Esophagus squamous epithelium (tissue), 5 donors: ENCODE results near the gene SLC16A7. TPM values are rescaled to one million over a fixed set of nuclear protein-coding genes. Genes with fewer than 3 reads are reported as not detected.

Source experiments
- DNase-seq: peaks from one replicate; lab custom pipeline; 2025; lab: John Stamatoyannopoulos, UW
- H3K27ac ChIP-seq, 4 donors: fragments of 200-600 bp; sonication (generic); one replicate each; pipeline ENCODE4 v1.5.1; 2016 to 2019; ENCODE audit warnings: mild to moderate bottlenecking in 1 of 4
- H3K27me3 ChIP-seq, 4 donors: fragments of 200-600 bp; sonication (generic); 1 replicate in 3 of 4; 2 replicates in 1 of 4; pipeline versions ENCODE4 v1.5.1 to v1.6.0; 2017 to 2021; ENCODE audit warnings: antibody characterized with exemption in 1 of 4
- H3K36me3 ChIP-seq, 3 donors: fragments of 200-600 bp; sonication (generic); one replicate each; pipeline ENCODE4 v1.5.1; 2016 to 2019
- H3K4me1 ChIP-seq, 3 donors: fragments of 200-600 bp; sonication (generic); one replicate each; pipeline ENCODE4 v1.5.1; 2017 to 2019
- H3K4me3 ChIP-seq, 4 donors: fragments of 200-600 bp; sonication (generic); 1 replicate in 3 of 4; 2 replicates in 1 of 4; pipeline ENCODE4 v1.5.1; 2016 to 2019; ENCODE audit warnings: mild to moderate bottlenecking in 2 of 4, moderate library complexity in 1 of 4
- H3K9me3 ChIP-seq, 3 donors: fragments of 200-600 bp; sonication (generic); one replicate each; pipeline ENCODE4 v1.5.1; 2016 to 2019
- CTCF ChIP-seq, 6 experiments: fragments of 450-650 bp in 4 of 6; fragments of 200-600 bp in 2 of 6; sonication (generic) in 2 of 6; IDR thresholded peaks; one replicate each; pipeline ENCODE4 v1.5.1; 2016 to 2019; ENCODE audit warnings: antibody characterized with exemption in 6 of 6, mild to moderate bottlenecking in 4 of 6, moderate library complexity in 4 of 6
- POLR2A ChIP-seq, 4 donors: fragments of 450-650 bp; IDR thresholded peaks; one replicate each; pipeline ENCODE4 v1.6.1; 2017; ENCODE audit warnings: antibody characterized with exemption in 4 of 4, mild to moderate bottlenecking in 4 of 4, moderate library complexity in 3 of 4
- WGBS, 2 donors: methylation state at CpG; one replicate each; pipeline ENCODE4 v1.1.5; 2018; 5-methylcytosine and 5-hydroxymethylcytosine counted together
- intact Hi-C: fragments of 100-400 bp; cut with DNase I; formaldehyde crosslinking; loops from one replicate; pipeline ENCODE4 v1.15.0; 2022
- total RNA-seq, 4 donors: library from RNA; depleted of rRNA; stranded (reverse); fragments of >200 nt; gene quantifications; one replicate each; pipeline ENCODE4 v1.1.0, GENCODE V29; 2016
- donor health status: DM: yes; HTN: yes; CAD: no.

Gene SLC16A7
- total RNA-seq, 4 donors from 2014 or later, result 55.3 to 82.1 (median 72.9) TPM

GRCh38 chr12:59620326-59620725 is 24.5 kb downstream of the SLC16A7 start:
- Histone ChIP-seq H3K27ac (no peak overlapping the region), H3K4me3 (peak overlapping the region in 1 of 4 donors; percentile 7), H3K4me1 (peaks cover 0 to 25% (median 0%) of the 10 kb centered on the region in 3 donors), H3K27me3 (no peaks in the 10 kb centered on the region), H3K9me3 (no peaks in the 10 kb centered on the region), H3K36me3 (no peaks in the 10 kb centered on the region)
- TF ChIP-seq POLR2A (IDR thresholded peaks at IDR 0.05), result no peak
- no peak for TF ChIP-seq CTCF (IDR thresholded peaks at IDR 0.05)
- no peak for DNase-seq
- intact Hi-C loops, result no loop called here
- 56 to 68% methylated on average over 3 of the region's 3 CpGs for WGBS, 2 donors

- H3K27ac ChIP-seq, result no peak overlapping the region
- no peak for DNase-seq
- H3K36me3 ChIP-seq, result no peaks in the 10 kb centered on the region
- H3K4me1 ChIP-seq, result peaks cover 0 to 38% (median 0%) of the 10 kb centered on the region in 3 donors
- H3K27me3 ChIP-seq, result no peaks in the 10 kb centered on the region
- intact Hi-C loops, result no loop called here
- no peaks in the 10 kb centered on the region for H3K9me3 ChIP-seq
- no peak for TF ChIP-seq POLR2A (IDR thresholded peaks at IDR 0.05)
- no peak for TF ChIP-seq CTCF (IDR thresholded peaks at IDR 0.05)
- 82 to 93% methylated on average over 1 of the region's 1 CpG for WGBS, 2 donors
- no peak overlapping the region for H3K4me3 ChIP-seq
Observed at GRCh38 chr12:59624732-59625460, 29.1 kb downstream of the SLC16A7 start.

- DNase-seq, result no peak
- intact Hi-C loops, result no loop called here
- WGBS, 2 donors, result 26 to 33% methylated on average over 1 of the region's 1 CpG
- Histone ChIP-seq H3K9me3 (no peaks in the 10 kb centered on the region), H3K27me3 (no peaks in the 10 kb centered on the region), H3K36me3 (no peaks in the 10 kb centered on the region), H3K4me3 (no peak overlapping the region), H3K27ac (no peak overlapping the region), H3K4me1 (peaks cover 0 to 23% (median 0%) of the 10 kb centered on the region in 3 donors)
- TF ChIP-seq POLR2A (IDR thresholded peaks at IDR 0.05) (no peak), CTCF (IDR thresholded peaks at IDR 0.05) (no peak)
Observed at GRCh38 chr12:59626382-59626781, 30.6 kb downstream of the SLC16A7 start.

- H3K27me3 ChIP-seq, result no peaks in the 10 kb centered on the region
- no peak for DNase-seq
- intact Hi-C loops, result no loop called here
- H3K9me3 ChIP-seq, result no peaks in the 10 kb centered on the region
- H3K36me3 ChIP-seq, result no peaks in the 10 kb centered on the region
- no peak overlapping the region for H3K27ac ChIP-seq
- TF ChIP-seq POLR2A (IDR thresholded peaks at IDR 0.05), result no peak
- TF ChIP-seq CTCF (IDR thresholded peaks at IDR 0.05), result no peak
- peaks cover 0 to 28% (median 5%) of the 10 kb centered on the region in 3 donors for H3K4me1 ChIP-seq
- H3K4me3 ChIP-seq, result no peak overlapping the region
Observed at GRCh38 chr12:59627582-59627981, 31.8 kb downstream of the SLC16A7 start.

GRCh38 chr12:59629890-59630289 is 34.1 kb downstream of the SLC16A7 start:
- TF ChIP-seq CTCF (IDR thresholded peaks at IDR 0.05), result no peak
- no peak for TF ChIP-seq POLR2A (IDR thresholded peaks at IDR 0.05)
- Histone ChIP-seq H3K4me1 (peaks cover 0 to 31% (median 6%) of the 10 kb centered on the region in 3 donors), H3K27me3 (no peaks in the 10 kb centered on the region), H3K9me3 (no peaks in the 10 kb centered on the region), H3K27ac (no peak overlapping the region), H3K4me3 (no peak overlapping the region), H3K36me3 (no peaks in the 10 kb centered on the region)
- DNase-seq, result no peak
- intact Hi-C loops, result no loop called here
- 86 to 87% methylated on average over 3 of the region's 3 CpGs for WGBS, 2 donors
